Psoas muscle (tissue), 8 donors: ENCODE results near the gene CHN1. TPM values are rescaled to one million over a fixed set of nuclear protein-coding genes. Genes with fewer than 3 reads are reported as not detected.

Experiments
- ATAC-seq, 4 donors: fragments of 200-7000 bp; cut with Tn5 transposase; one replicate each; pipeline ENCODE4 v1.9.1; 2020; ENCODE audit warnings: moderate library complexity in 3 of 4, mild to moderate bottlenecking in 2 of 4
- DNase-seq, 2 donors: peaks; one replicate each; pipeline ENCODE4 v3.0.0-alpha.2; 2020
- H3K27ac ChIP-seq: fragments of 200-600 bp; one replicate; pipeline ENCODE4 v1.8.0; 2022
- H3K27me3 ChIP-seq, 3 donors: fragments of 200-600 bp in 1 of 3; one replicate each; pipeline versions ENCODE4 v1.6.1 to v1.8.0; 2013 to 2022; ENCODE audit warnings: low read length in 2 of 3, mild to moderate bottlenecking in 2 of 3, moderate library complexity in 1 of 3; ENCODE audit not compliant: insufficient read depth in 3 of 3
- H3K36me3 ChIP-seq, 2 donors: fragments of 200-600 bp in 1 of 2; one replicate each; pipeline versions ENCODE4 v1.6.1 to v1.8.0; 2013 to 2022; ENCODE audit warnings: low read depth in 1 of 2, mild to moderate bottlenecking in 1 of 2, moderate library complexity in 1 of 2; ENCODE audit not compliant: insufficient read depth in 1 of 2
- H3K4me1 ChIP-seq: fragments of 200-600 bp; one replicate; pipeline ENCODE4 v1.8.0; 2022
- H3K4me3 ChIP-seq: fragments of 200-600 bp; one replicate; pipeline ENCODE4 v1.8.0; 2022; ENCODE audit warnings: mild to moderate bottlenecking
- H3K9me3 ChIP-seq: fragments of 200-600 bp; one replicate; pipeline ENCODE4 v1.8.0; 2022
- WGBS, 3 donors: extraction: QIAGEN DNeasy Blood & Tissue Kit; methylation state at CpG; one replicate each; pipeline versions ENCODE4 v1.1.6 to v1.1.7; 2013; 5-methylcytosine and 5-hydroxymethylcytosine counted together
- intact Hi-C, 2 donors: fragments of 100-400 bp; cut with DNase I; formaldehyde crosslinking; loops; one replicate each; pipeline versions ENCODE4 v1.11.0 to v1.14.2; 2022
- polyA plus RNA-seq, 3 donors: library from polyadenylated mRNA; stranded (reverse); fragments of 200-250 nt; gene quantifications; one replicate each; pipeline ENCODE4 v1.2.3, GENCODE V29; 2013
- total RNA-seq, 4 donors: library from RNA; stranded (reverse); fragmentation: NEBNext Ultra II Directional in 2 of 4; extraction: Animal tissue kit (Norgen Biotek cat#: 25700) in 2 of 4; gene quantifications; one replicate each; pipeline versions ENCODE4 v1.2.1 to v1.2.4, GENCODE V29; 2021 to 2023
- TF ChIP-seq, protein P1 (sequence below): fragments of 200-600 bp; IDR thresholded peaks from one replicate; pipeline ENCODE4 v1.8.0; 2022; ENCODE audit warnings: antibody characterized with exemption
- donor health status: healthy with polysubstance abuse.
- donor health status: DM: no; HTN: no; CAD: no; lungs with moderate emphysema.
- donor health status: Bipolar disorder and iron deficiency.
- donor health status: healthy.
- donor health status: DM: yes; HTN: yes; CAD: no.
- donor health status: DM: no; HTN: no; CAD: no.
- donor health status: DM: no; HTN: no; CAD: no.
- donor health status: DM: yes; HTN: yes; CAD: no.

CHN1 gene
- total and polyA plus RNA-seq, 7 donors, result 1.8 to 4.2 (median 2.3) TPM

DNA sequence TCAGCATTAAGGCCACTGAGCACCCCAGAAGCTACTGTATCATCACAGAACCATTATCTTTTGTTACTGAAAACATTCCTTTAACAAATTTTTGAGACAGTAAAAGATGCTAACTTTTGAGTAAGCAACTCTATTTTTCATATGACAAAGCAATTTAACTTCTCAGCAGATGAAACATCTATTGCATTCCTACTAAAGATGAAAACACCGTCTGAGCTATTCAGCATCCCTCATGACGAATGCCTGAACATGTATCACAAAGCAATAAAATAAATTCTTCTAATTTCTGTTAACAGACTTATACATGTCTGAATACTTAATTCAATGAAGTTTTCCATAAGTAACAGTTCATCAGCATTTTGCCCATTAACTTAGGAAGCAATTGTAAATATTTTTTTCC is 23.9 kb downstream of the CHN1 start:
- no peaks in the 10 kb centered on the region for H3K4me1 ChIP-seq
- TF ChIP-seq, protein P1, sequence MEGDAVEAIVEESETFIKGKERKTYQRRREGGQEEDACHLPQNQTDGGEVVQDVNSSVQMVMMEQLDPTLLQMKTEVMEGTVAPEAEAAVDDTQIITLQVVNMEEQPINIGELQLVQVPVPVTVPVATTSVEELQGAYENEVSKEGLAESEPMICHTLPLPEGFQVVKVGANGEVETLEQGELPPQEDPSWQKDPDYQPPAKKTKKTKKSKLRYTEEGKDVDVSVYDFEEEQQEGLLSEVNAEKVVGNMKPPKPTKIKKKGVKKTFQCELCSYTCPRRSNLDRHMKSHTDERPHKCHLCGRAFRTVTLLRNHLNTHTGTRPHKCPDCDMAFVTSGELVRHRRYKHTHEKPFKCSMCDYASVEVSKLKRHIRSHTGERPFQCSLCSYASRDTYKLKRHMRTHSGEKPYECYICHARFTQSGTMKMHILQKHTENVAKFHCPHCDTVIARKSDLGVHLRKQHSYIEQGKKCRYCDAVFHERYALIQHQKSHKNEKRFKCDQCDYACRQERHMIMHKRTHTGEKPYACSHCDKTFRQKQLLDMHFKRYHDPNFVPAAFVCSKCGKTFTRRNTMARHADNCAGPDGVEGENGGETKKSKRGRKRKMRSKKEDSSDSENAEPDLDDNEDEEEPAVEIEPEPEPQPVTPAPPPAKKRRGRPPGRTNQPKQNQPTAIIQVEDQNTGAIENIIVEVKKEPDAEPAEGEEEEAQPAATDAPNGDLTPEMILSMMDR, result no peak
- H3K27ac ChIP-seq, result no peak overlapping the region
- ATAC-seq (no peak), DNase-seq (no peak)
- H3K9me3 ChIP-seq, result no peaks in the 10 kb centered on the region
- H3K36me3 ChIP-seq, result no peaks in the 10 kb centered on the region
- H3K4me3 ChIP-seq, result no peak overlapping the region
- WGBS, 3 donors, result 77 to 81% (median 79%) methylated on average over 2 of the region's 2 CpGs
- intact Hi-C loops, result no loop called here
- no peaks in the 10 kb centered on the region for H3K27me3 ChIP-seq

DNA sequence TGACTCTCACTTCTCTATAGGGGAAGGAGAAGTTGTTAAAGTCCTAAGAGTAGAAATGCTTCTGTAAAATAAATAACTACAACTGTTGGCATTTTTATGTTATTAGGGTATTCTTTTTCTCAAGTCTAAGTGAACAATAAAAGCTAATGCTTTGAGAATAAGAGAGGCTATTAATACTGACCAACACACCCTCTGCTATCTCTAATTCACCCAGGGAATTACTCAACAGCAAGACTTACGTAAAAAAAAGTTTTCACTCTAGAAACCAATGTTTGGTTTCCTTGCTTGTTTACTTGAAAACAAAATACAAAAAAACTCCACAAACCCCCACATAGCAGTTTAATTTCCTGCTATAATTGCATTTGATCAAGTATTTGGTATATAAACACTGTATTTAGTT is 25.2 kb downstream of the CHN1 start:
- H3K27ac ChIP-seq, result no peak overlapping the region
- 77 to 97% (median 92%) methylated on average over 1 of the region's 1 CpG for WGBS, 3 donors
- ATAC-seq, result no peak
- H3K4me3 ChIP-seq, result no peak overlapping the region
- H3K9me3 ChIP-seq, result no peaks in the 10 kb centered on the region
- H3K36me3 ChIP-seq, result no peaks in the 10 kb centered on the region
- intact Hi-C loops, result no loop called here
- H3K4me1 ChIP-seq, result no peaks in the 10 kb centered on the region
- H3K27me3 ChIP-seq, result no peaks in the 10 kb centered on the region
- TF ChIP-seq, protein P1, result no peak
- no peak for DNase-seq

DNA sequence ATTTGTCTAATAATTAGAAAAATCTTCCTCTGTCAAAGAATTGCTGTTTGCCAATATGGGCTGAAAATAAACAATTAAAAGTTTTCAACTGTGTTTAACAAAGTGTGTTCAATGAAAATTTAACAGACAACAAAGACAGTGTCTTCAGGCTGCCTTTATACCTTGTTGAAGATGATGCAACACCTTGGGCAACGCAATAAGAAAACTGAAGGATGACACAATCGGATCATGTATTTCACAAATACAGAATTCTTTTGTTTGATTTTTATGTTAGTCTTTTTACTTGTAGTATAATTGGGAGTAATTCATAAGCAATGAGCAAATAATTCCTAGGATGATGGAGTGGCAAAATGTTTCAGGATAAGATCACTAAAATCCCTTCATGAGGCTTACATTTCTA is 27.8 kb downstream of the CHN1 start:
- no peaks in the 10 kb centered on the region for H3K36me3 ChIP-seq
- DNase-seq, result no peak
- TF ChIP-seq, protein P1, result no peak
- H3K4me3 ChIP-seq, result no peak overlapping the region
- H3K27ac ChIP-seq, result no peak overlapping the region
- H3K9me3 ChIP-seq, result no peaks in the 10 kb centered on the region
- no peaks in the 10 kb centered on the region for H3K27me3 ChIP-seq
- no peaks in the 10 kb centered on the region for H3K4me1 ChIP-seq
- 89 to 97% (median 95%) methylated on average over 2 of the region's 2 CpGs for WGBS, 3 donors
- no peak for ATAC-seq
- intact Hi-C loops, result no loop called here

DNA sequence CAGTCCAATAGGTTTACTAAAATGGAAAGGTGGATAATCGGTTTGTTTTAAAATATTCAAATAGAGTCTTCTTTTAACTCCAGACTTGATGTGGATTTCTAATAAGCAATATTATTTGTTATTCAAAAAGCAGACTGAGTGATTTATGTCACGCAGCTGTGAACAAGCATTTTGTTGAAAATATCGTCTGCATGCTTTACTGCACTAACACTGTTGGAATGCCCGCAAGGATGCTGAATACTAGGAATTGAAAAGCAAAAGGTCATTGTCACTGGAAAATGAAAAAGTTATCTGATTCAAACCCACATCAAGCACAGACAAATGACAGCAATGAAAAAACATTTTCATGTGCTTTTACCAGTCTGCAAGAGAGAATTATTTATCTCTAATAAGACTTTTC is 31.1 kb downstream of the CHN1 start:
- DNase-seq (no peak), ATAC-seq (no peak)
- intact Hi-C loops, result no loop called here
- no peaks in the 10 kb centered on the region for H3K27me3 ChIP-seq
- no peak overlapping the region for H3K4me3 ChIP-seq
- TF ChIP-seq, protein P1, result no peak
- H3K4me1 ChIP-seq, result no peaks in the 10 kb centered on the region
- 43 to 67% (median 51%) methylated on average over 4 of the region's 4 CpGs for WGBS, 3 donors
- no peaks in the 10 kb centered on the region for H3K36me3 ChIP-seq
- H3K27ac ChIP-seq, result no peak overlapping the region
- no peaks in the 10 kb centered on the region for H3K9me3 ChIP-seq

DNA sequence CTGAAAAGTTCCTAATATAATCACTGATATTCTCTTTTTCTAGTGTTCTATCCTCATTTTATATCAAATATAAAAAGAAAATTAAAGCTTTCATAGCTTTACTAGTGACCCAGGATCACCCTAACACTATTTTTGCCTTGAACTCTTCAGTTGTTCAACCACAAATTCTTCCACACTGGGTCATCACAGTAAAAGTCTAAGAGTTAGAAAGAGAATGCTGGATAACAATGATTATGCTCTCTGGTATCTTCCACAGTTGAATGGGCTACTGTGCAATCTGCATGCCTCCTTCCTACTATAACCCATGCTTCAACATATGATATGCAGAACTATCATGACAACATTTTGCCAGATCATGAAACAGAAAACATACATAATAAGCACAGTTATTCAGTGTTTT is 32.3 kb downstream of the CHN1 start:
- no peaks in the 10 kb centered on the region for H3K27me3 ChIP-seq
- TF ChIP-seq, protein P1, result no peak
- no peaks in the 10 kb centered on the region for H3K9me3 ChIP-seq
- no peak overlapping the region for H3K4me3 ChIP-seq
- H3K27ac ChIP-seq, result no peak overlapping the region
- no peaks in the 10 kb centered on the region for H3K36me3 ChIP-seq
- ATAC-seq (no peak), DNase-seq (no peak)
- H3K4me1 ChIP-seq, result no peaks in the 10 kb centered on the region
- intact Hi-C loops, result no loop called here
